A673 (cell line): ENCODE results near the gene RTP3.

Source experiments
- CTCF ChIP-seq: fragments of 300-800, 200-600 bp; sonication (generic); conservative IDR thresholded peaks from 2 replicates; pipeline ENCODE4 v1.5.1; 2017; ENCODE audit warnings: low read depth, mild to moderate bottlenecking, antibody characterized with exemption, low read length, moderate library complexity, mixed read lengths
- EZH2 ChIP-seq: fragments of 200-600 bp; sonication (generic); IDR thresholded peaks from 2 replicates; pipeline ENCODE4 v1.6.1; 2017; ENCODE audit warnings: borderline replicate concordance, low read depth, mild to moderate bottlenecking, mixed read lengths, antibody characterized with exemption, low read length; ENCODE audit not compliant: poor library complexity, severe bottlenecking

- TF ChIP-seq CTCF = no peak
- no peak for TF ChIP-seq EZH2
These were observed 25.8 kb downstream of the RTP3 start for GRCh38 chr3:46523556-46523955.
